ENCODE measurements around the gene TEX28. TPM values are rescaled to one million over a fixed set of nuclear protein-coding genes. Genes with fewer than 3 reads are reported as not detected.
"Not testable (repeated sequence)": the region's sequence is repeated elsewhere in the genome, so short reads cannot be mapped to it uniquely, and the experiment has no call there.

The TEX28 gene
- total RNA-seq, 1 experiment from 2014 or later: not detected

DNA sequence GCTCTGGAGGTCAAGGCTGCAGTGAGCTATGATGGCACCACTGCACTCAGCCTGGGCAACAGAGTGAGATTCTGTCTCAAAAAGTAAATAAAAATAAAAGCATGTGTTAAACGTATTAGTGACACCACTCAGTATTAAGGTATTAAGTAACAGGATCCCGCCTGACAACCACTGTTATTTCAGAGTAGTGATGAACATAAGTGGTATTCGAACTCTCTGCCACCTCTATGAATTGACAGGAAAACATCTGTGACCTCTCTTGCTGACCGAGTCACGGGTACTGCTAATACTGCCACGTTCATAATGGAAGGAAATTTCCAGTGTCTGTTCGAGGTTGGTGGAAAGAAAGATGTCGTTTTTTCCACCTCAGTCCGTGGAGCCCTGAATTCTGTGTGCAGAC lies 68.2 kb downstream of the TEX28 start:
- H3K27ac ChIP-seq (ENCODE audit: low read depth, low read length, poor library complexity, severe bottlenecking); BruUV-seq (replicated peaks); H3K27me3 ChIP-seq (replicated peaks; ENCODE audit: insufficient read depth, low read depth, low read length, poor library complexity); intact Hi-C loops (cut with micrococcal nuclease; ENCODE audit: unreplicated experiment); H3K4me3 ChIP-seq (ENCODE audit: low read depth, low read length, poor library complexity, severe bottlenecking); POLR2A ChIA-PET (ENCODE audit: low non-redundant PET); H3K36me3 ChIP-seq (ENCODE audit: insufficient read depth, low read length, poor library complexity, severe bottlenecking); DNase-seq (ENCODE audit: low spot score); H3K9me3 ChIP-seq (ENCODE audit: low read depth, low read length, poor library complexity, severe bottlenecking); CTCF ChIA-PET; H3K4me1 ChIP-seq (ENCODE audit: insufficient read depth, low read length, poor library complexity, severe bottlenecking): not testable (repeated sequence)

DNA sequence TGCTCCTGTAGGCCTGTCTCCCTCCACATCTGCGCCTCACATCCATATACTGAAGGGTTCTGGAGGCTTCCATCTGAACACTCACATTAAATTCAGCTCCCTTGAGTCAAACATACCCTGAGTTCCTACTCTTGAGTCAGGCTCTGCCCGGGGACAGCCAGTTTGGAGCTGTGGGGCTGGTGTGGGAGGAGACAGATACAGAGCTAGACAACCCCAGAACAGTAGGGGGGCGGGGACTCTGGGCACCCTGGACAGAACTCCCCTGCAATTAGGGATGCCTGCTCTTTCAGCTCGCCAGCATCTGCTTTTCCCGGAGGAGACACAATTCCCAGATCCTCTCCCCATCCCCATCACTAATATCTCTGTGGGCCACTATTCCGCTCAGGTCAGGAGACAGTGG lies 69.6 kb downstream of the TEX28 start:
- not testable (repeated sequence) for H3K27me3 ChIP-seq (replicated peaks; ENCODE audit: insufficient read depth, low read depth, low read length, poor library complexity)

More for the DNA sequence above, 69.6 kb downstream of the TEX28 start:
- DNase-seq (ENCODE audit: low spot score); H3K9me3 ChIP-seq (ENCODE audit: low read depth, low read length, poor library complexity, severe bottlenecking); POLR2A ChIA-PET (ENCODE audit: low non-redundant PET); H3K4me1 ChIP-seq (ENCODE audit: insufficient read depth, low read length, poor library complexity, severe bottlenecking); intact Hi-C loops (cut with micrococcal nuclease; ENCODE audit: unreplicated experiment); BruUV-seq (replicated peaks); H3K4me3 ChIP-seq (ENCODE audit: low read depth, low read length, poor library complexity, severe bottlenecking); H3K27ac ChIP-seq (ENCODE audit: low read depth, low read length, poor library complexity, severe bottlenecking); H3K36me3 ChIP-seq (ENCODE audit: insufficient read depth, low read length, poor library complexity, severe bottlenecking); CTCF ChIA-PET: not testable (repeated sequence)

Other genes with a start within 250 kb of the TEX28 start
- 51.9 and 52.8 TPM in 2 replicates for gene MECP2, start 197.4 kb downstream of the TEX28 start, total RNA-seq (2021)
- gene OPN1LW, start 150.9 kb downstream of the TEX28 start, total RNA-seq (2021): not detected in 2 replicates
- gene OPN1MW, start 112.5 kb downstream of the TEX28 start, total RNA-seq (2021): not detected in 2 replicates
- not detected in 2 replicates for gene OPN1MW2, start 75.4 kb downstream of the TEX28 start, total RNA-seq (2021)
- gene OPN1MW3, start 37.5 kb downstream of the TEX28 start, total RNA-seq (2021): not detected in 2 replicates
- not detected in 2 replicates for gene TKTL1, start 671 bp upstream of the TEX28 start, total RNA-seq (2021)
- gene FLNA, start 79.5 kb upstream of the TEX28 start, total RNA-seq (2021): 1,123 and 1,210 TPM in 2 replicates
- gene EMD, start 84.2 kb upstream of the TEX28 start, total RNA-seq (2021): 79.6 and 84.7 TPM in 2 replicates
- 2,429 and 2,445 TPM in 2 replicates for gene RPL10, start 103.3 kb upstream of the TEX28 start, total RNA-seq (2021)
- gene DNASE1L1, start 114.1 kb upstream of the TEX28 start, total RNA-seq (2021): 6.8 and 8.3 TPM in 2 replicates
- gene TAFAZZIN, start 116.4 kb upstream of the TEX28 start, total RNA-seq (2021): 41.8 and 55.8 TPM in 2 replicates
- 77.1 and 77.5 TPM in 2 replicates for gene ATP6AP1, start 133.6 kb upstream of the TEX28 start, total RNA-seq (2021)
- 137 and 139 TPM in 2 replicates for gene GDI1, start 142.0 kb upstream of the TEX28 start, total RNA-seq (2021)
- 78.0 and 83.7 TPM in 2 replicates for gene FAM50A, start 149.0 kb upstream of the TEX28 start, total RNA-seq (2021)
- 49.8 and 54.6 TPM in 2 replicates for gene PLXNA3, start 163.2 kb upstream of the TEX28 start, total RNA-seq (2021)
- gene LAGE3, start 184.2 kb upstream of the TEX28 start, total RNA-seq (2021): 30.4 and 34.6 TPM in 2 replicates
- 30.4 and 31.4 TPM in 2 replicates for gene UBL4A, start 191.5 kb upstream of the TEX28 start, total RNA-seq (2021)
- 8.1 and 9.7 TPM in 2 replicates for gene SLC10A3, start 195.5 kb upstream of the TEX28 start, total RNA-seq (2021)
- 35.8 and 38.5 TPM in 2 replicates for gene FAM3A, start 221.1 kb upstream of the TEX28 start, total RNA-seq (2021)